GM12878 (cell line): ENCODE measurements around the gene LRRK1. TPM values are rescaled to one million over a fixed set of nuclear protein-coding genes. Genes with fewer than 3 reads are reported as not detected.

Source experiments
- ATAC-seq: fragments of 200-7000 bp; cut with Tn5 transposase; 3 replicates; pipeline ENCODE4 v1.9.1; 2020; ENCODE audit warnings: mild to moderate bottlenecking, moderate library complexity
- BruUV-seq: library from RNA; stranded (reverse); fragments of 400-500 nt; replicated peaks from 2 replicates; lab custom pipeline; 2021; lab: Mats Ljungman, UMichigan
- CTCF ChIA-PET: fragments of 300-600 bp; sonication (Branson Sonifier 250); formaldehyde crosslinking; extraction: SDS; loops from one replicate; lab custom pipeline; 2021; ENCODE audit warnings: inconsistent platforms; lab: Yijun Ruan, JAX
- POLR2A ChIA-PET: fragments of 350-600 bp; formaldehyde crosslinking; extraction: SDS; loops from one replicate; lab custom pipeline; 2021; ENCODE audit warnings: inconsistent platforms; lab: Charles Lee
- RAD21 ChIA-PET: fragments of 300-600 bp; sonication (Branson Sonifier 250); formaldehyde crosslinking; loops from one replicate; lab custom pipeline; 2023; ENCODE audit warnings: antibody characterized with exemption; ENCODE audit not compliant: unreplicated experiment; lab: Charles Lee
- SMC1A ChIA-PET: fragments of 300-600 bp; sonication (Branson Sonifier 250); formaldehyde crosslinking; loops from one replicate; lab custom pipeline; 2023; ENCODE audit not compliant: unreplicated experiment, uncharacterized antibody; lab: Charles Lee
- DNase-seq: peaks from one replicate; pipeline ENCODE4 v3.0.0-alpha.2; 2011; ENCODE audit warnings: low read depth, low spot score
- FAIRE-seq: peaks from 3 replicates; lab custom pipeline; 2011; peaks lifted over from hg19 to GRCh38; lab: Jason Lieb, UNC
- H2AFZ ChIP-seq: 2 replicates; pipeline ENCODE4 v1.6.0; 2011; ENCODE audit warnings: low read depth, low read length, control low read depth; ENCODE audit not compliant: control insufficient read depth
- H3K27ac ChIP-seq: 2 replicates; pipeline ENCODE4 v1.5.1; 2011; ENCODE audit warnings: control low read depth; ENCODE audit not compliant: control insufficient read depth, insufficient read depth
- H3K27me3 ChIP-seq, 2 experiments: replicated peaks in 1 of 2; 2 replicates each; pipeline versions ENCODE4 v1.6.0 to v1.6.1; 2011; ENCODE audit warnings: low read length in 1 of 2; ENCODE audit not compliant: control insufficient read depth in 2 of 2, insufficient read depth in 2 of 2
- H3K36me3 ChIP-seq, 2 experiments: 2 replicates each; pipeline ENCODE4 v1.5.1; 2011; ENCODE audit warnings: low read length in 1 of 2; ENCODE audit not compliant: control insufficient read depth in 2 of 2, insufficient read depth in 2 of 2
- H3K4me1 ChIP-seq: 2 replicates; pipeline ENCODE4 v1.6.1; 2011; ENCODE audit warnings: mild to moderate bottlenecking, low read length, moderate library complexity, mixed read lengths; ENCODE audit not compliant: control insufficient read depth, insufficient read depth
- H3K4me2 ChIP-seq: 2 replicates; pipeline ENCODE4 v1.6.0; 2011; ENCODE audit warnings: control low read depth; ENCODE audit not compliant: control insufficient read depth, insufficient read depth
- H3K4me3 ChIP-seq: fragments of 200-600 bp; sonication (generic); 2 replicates; pipeline ENCODE4 v1.5.1; 2016
- H3K79me2 ChIP-seq: 2 replicates; pipeline ENCODE4 v1.6.0; 2011; ENCODE audit warnings: low read length; ENCODE audit not compliant: control insufficient read depth, insufficient read depth
- H3K9ac ChIP-seq: 2 replicates; pipeline ENCODE4 v1.8.0; 2011; ENCODE audit warnings: low read length, control low read depth, mixed read lengths; ENCODE audit not compliant: control insufficient read depth, insufficient read depth
- H3K9me3 ChIP-seq: replicated peaks from 3 replicates; pipeline ENCODE4 v1.5.1; 2011; ENCODE audit warnings: mild to moderate bottlenecking, low read length; ENCODE audit not compliant: control insufficient read depth, insufficient read depth
- H4K20me1 ChIP-seq: 2 replicates; pipeline ENCODE4 v1.6.0; 2011; ENCODE audit not compliant: control insufficient read depth, insufficient read depth
- ATF3 ChIP-seq: IDR thresholded peaks from 2 replicates; pipeline ENCODE4 v1.6.1; 2011; ENCODE audit warnings: low read depth, mild to moderate bottlenecking, low read length, moderate library complexity, borderline replicate concordance; ENCODE audit errors: extremely low read depth
- CBX3 ChIP-seq: fragments of 200-600 bp; sonication (generic); IDR thresholded peaks from 2 replicates; pipeline ENCODE4 v1.6.1; 2016; ENCODE audit warnings: low read depth, borderline replicate concordance
- CHD2 ChIP-seq: IDR thresholded peaks from 2 replicates; pipeline ENCODE4 v1.6.1; 2011; ENCODE audit warnings: low read depth, low read length, improper control_type of control experiment, borderline replicate concordance
- E2F8 ChIP-seq: fragments of 450-650 bp; IDR thresholded peaks from 2 replicates; pipeline ENCODE4 v1.6.1; 2018; ENCODE audit warnings: mild to moderate bottlenecking, low read depth, moderate library complexity; ENCODE audit not compliant: partially characterized antibody
- GATAD2B ChIP-seq: fragments of 450-650 bp; conservative IDR thresholded peaks from 2 replicates; pipeline ENCODE4 v1.6.1; 2017; ENCODE audit warnings: low read depth, mild to moderate bottlenecking, moderate library complexity
- NFXL1 ChIP-seq: fragments of 450-650 bp; IDR thresholded peaks from 2 replicates; pipeline ENCODE4 v1.6.1; 2017; ENCODE audit warnings: antibody characterized with exemption, mild to moderate bottlenecking, borderline replicate concordance
- SPI1 ChIP-seq: IDR thresholded peaks from 2 replicates; pipeline ENCODE4 v1.6.1; 2011; ENCODE audit warnings: low read depth, mild to moderate bottlenecking, low read length, moderate library complexity, borderline replicate concordance; ENCODE audit not compliant: insufficient read depth
- SUPT20H ChIP-seq: IDR thresholded peaks from 2 replicates; pipeline ENCODE4 v1.6.1; 2011; ENCODE audit warnings: low read depth, mild to moderate bottlenecking, low read length, moderate library complexity, borderline replicate concordance; ENCODE audit not compliant: control insufficient read depth
- WRNIP1 ChIP-seq: IDR thresholded peaks from 2 replicates; pipeline ENCODE4 v1.6.1; 2011; ENCODE audit warnings: low read depth, low read length, improper control_type of control experiment, borderline replicate concordance
- ZNF24 ChIP-seq: fragments of 450-650 bp; IDR thresholded peaks from 2 replicates; pipeline ENCODE4 v1.6.1; 2017; ENCODE audit warnings: antibody characterized with exemption, mild to moderate bottlenecking
- WGBS: methylation state at CpG from one replicate; pipeline ENCODE4 v1.1.6; 2016; ENCODE audit warnings: low lambda C conversion rate; ENCODE audit not compliant: insufficient replicate concordance, insufficient coverage; ENCODE audit errors: missing lambda C conversion rate; 5-methylcytosine and 5-hydroxymethylcytosine counted together
- in situ Hi-C: fragments of 300-500 bp; cut with MboI; formaldehyde crosslinking; loops from 9 replicates; pipeline ENCODE4 v1.14.3; 2018; ENCODE audit warnings: mixed read lengths
- intact Hi-C: fragments of 100-400 bp; cut with micrococcal nuclease; formaldehyde crosslinking; loops from one replicate; pipeline ENCODE4 v1.14.2; 2022; ENCODE audit not compliant: unreplicated experiment
- polyA plus RNA-seq, 11 experiments: library from polyadenylated mRNA; depleted of rRNA in 4 of 11; unstranded in 6 of 11; stranded (reverse) in 5 of 11; fragments of >200 nt; fragmentation: Nextera tagmentation in 4 of 11; fragmentation: Illumina TruSeq in 1 of 11; extraction: Ambion mirVana in 4 of 11; extraction: Trizol in 1 of 11; gene quantifications; 1 replicate in 1 of 11; 2 replicates in 10 of 11; pipeline versions ENCODE4 v1.2.1 to v1.2.3, GENCODE V29; 2011 to 2016; ENCODE audit warnings: inconsistent platforms in 2 of 11, missing spikeins in 2 of 11, low read depth in 1 of 11
- total RNA-seq, 4 experiments: library from RNA; depleted of rRNA in 3 of 4; stranded (reverse); fragments of >200 nt in 3 of 4; fragmentation: Illumina TruSeq in 1 of 4; extraction: Trizol in 1 of 4; gene quantifications; 2 replicates each; pipeline versions ENCODE4 v1.2.1 to v1.2.3, GENCODE V29; 2013 to 2021

LRRK1 gene
- total and polyA plus RNA-seq, 10 of the 15 experiments (the other 5 are each of a cell fraction or from before 2014, with no cell fraction given): 2.2 to 58.3 (median 17.9) TPM

DNA sequence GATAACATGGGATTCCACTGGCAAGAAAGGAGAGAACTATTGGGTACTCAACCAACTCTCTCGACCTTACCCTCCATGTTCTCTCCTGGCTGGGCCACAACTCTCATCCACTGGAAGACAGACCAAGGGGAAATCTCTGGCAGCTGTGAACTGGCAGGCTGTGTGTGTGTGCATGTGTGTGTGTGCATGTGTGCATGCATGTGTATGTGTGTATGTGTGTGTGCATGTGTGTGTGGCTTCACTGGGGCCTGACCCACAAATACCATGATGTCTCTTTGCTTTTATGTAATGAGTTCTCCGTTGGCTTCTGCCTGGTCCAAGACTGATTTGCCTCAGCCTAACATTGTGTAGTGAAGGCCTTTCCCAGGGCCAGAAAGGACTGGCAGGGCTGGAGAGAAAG, 43.7 kb upstream of the LRRK1 start:
- intact Hi-C loops: no loop called here
- Histone ChIP-seq H3K4me2 (no peak overlapping the region), H4K20me1 (peaks cover 2% of the 10 kb centered on the region; the same call in 1 of the 2 replicates), H3K79me2 (no peaks in the 10 kb centered on the region), H3K36me3 (no peaks in the 10 kb centered on the region), H3K27ac (no peak overlapping the region), H2AFZ (no peak overlapping the region), H3K9me3 (no peaks in the 10 kb centered on the region), H3K4me1 (no peaks in the 10 kb centered on the region), H3K4me3 (no peak overlapping the region), H3K27me3 (peaks cover 8 to 10% of the 10 kb centered on the region in 2 experiments; a peak in 3 of 4 replicates), H3K9ac (no peak overlapping the region)
- no peak for DNase-seq
- in situ Hi-C loops: no loop called here
- BruUV-seq: no TSS peak
- no peak for TF ChIP-seq CBX3
- no peak for TF ChIP-seq GATAD2B
- TF ChIP-seq ZNF24: no peak
- TF ChIP-seq ATF3: no peak
- TF ChIP-seq SPI1: no peak
- POLR2A ChIA-PET: no interaction called here
- ATAC-seq: no peak
- SMC1A ChIA-PET: interaction anchor here (0.7 kb wide), 2 partner anchors 132 to 244 kb away, joined by 3 to 5 read pairs; no protein-coding TSS in a partner anchor
- WGBS: 15% methylated on average over 2 of the region's 2 CpGs
- CTCF ChIA-PET: interaction anchor here (1.0 to 1.5 kb wide), 4 partner anchors 8 to 250 kb away, joined by 3 read pairs; no protein-coding TSS in a partner anchor
- RAD21 ChIA-PET: no interaction called here
- no peak for FAIRE-seq

GRCh38 chr15:100875976-100876375, 43.2 kb upstream of the LRRK1 start:
- FAIRE-seq: no peak
- 47% methylated on average over 7 of the region's 7 CpGs for WGBS
- no peak overlapping the region for H3K4me2 ChIP-seq
- H2AFZ ChIP-seq: no peak overlapping the region
- H3K27me3 ChIP-seq: peaks cover 10 to 11% of the 10 kb centered on the region in 2 experiments; a peak in 3 of 4 replicates
- SMC1A ChIA-PET: interaction anchor here (0.7 kb wide), 1 partner anchor 244 kb away, joined by 3 read pairs; no protein-coding TSS in a partner anchor
- H3K4me1 ChIP-seq: no peaks in the 10 kb centered on the region
- in situ Hi-C loops: no loop called here
- no peak overlapping the region for H3K27ac ChIP-seq
- no TSS peak for BruUV-seq
- DNase-seq: no peak
- CTCF ChIA-PET: interaction anchor here (1.0 to 1.5 kb wide), 4 partner anchors 8 to 250 kb away, joined by 3 read pairs; no protein-coding TSS in a partner anchor
- H3K9ac ChIP-seq: no peak overlapping the region
- no peaks in the 10 kb centered on the region for H3K36me3 ChIP-seq
- no peak overlapping the region for H3K4me3 ChIP-seq
- RAD21 ChIA-PET: no interaction called here
- no peak for ATAC-seq
- intact Hi-C loops: no loop called here
- no peaks in the 10 kb centered on the region for H3K9me3 ChIP-seq
- POLR2A ChIA-PET: no interaction called here
- H3K79me2 ChIP-seq: no peaks in the 10 kb centered on the region
- peaks cover 2% of the 10 kb centered on the region; the same call in 1 of the 2 replicates for H4K20me1 ChIP-seq
- no peak for TF ChIP-seq SUPT20H
- no peak for TF ChIP-seq GATAD2B
- TF ChIP-seq WRNIP1: no peak
- TF ChIP-seq NFXL1: no peak
- TF ChIP-seq E2F8: no peak
- no peak for TF ChIP-seq CHD2
